HG02763 (cell line): Measurements from ENCODE around the gene MEPE.

Experiments
- ATAC-seq: cut with Tn5 transposase; IDR thresholded peaks from one replicate; pipeline ENCODE4 v1.9.1; 2021; ENCODE audit warnings: mild to moderate bottlenecking, moderate library complexity; ENCODE audit not compliant: unreplicated experiment

Gene MEPE

DNA sequence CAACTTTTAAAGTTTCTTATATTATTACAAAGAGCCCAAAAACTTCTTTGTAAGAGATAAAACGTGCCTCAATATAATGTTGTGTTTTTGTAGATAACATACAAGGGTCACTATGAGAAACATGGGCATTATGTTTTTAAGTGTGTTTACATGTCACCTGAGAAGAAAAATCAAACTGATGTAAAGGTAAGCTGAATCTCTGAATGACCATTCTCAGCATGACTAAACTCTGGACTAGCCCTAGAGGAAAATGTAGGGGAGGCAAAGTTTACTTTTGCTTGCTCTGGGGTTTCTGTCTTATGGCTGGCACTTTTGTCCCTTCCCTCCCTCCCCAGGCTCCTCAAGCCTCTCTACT lies 6.8 kb downstream of the MEPE start:
- ATAC-seq: no peak

DNA sequence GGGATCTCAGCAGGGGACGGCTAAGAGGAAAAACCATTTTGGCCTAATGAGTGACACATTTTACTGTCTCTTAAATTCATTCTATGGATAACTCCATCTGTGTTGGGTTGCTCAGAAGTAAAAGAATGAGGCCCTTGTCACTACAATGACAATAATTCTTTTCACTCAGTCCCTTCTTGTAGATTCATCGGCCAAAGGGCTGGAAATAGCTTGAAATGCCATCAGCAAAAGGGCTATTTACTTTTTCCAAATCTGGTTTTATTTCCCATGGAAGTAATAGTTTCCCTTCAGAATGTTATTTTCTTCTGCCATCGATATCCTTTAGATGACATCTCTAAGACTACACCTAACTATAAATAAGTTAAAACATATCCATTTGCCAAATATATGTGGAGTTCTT lies 7.4 kb downstream of the MEPE start:
- no peak for ATAC-seq

DNA sequence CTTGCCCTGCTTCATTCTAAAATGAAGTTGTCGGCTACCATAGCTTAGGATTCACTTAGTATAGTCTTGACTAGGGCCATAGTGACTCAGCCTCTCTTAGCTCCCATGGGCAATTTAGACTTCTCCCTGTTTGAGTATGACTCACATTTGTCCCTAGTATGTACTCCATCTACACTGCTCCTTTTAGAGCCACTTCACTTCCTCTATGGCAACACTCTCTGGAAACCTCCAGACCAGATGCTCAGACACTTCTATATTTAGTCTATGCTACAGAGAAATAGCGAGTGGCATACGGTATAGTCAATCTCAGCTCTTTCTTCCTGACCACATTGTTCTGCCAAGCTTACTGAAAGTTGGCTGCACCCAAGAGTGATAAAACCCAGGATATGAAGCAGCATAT lies 11.2 kb downstream of the MEPE start:
- ATAC-seq: no peak

DNA sequence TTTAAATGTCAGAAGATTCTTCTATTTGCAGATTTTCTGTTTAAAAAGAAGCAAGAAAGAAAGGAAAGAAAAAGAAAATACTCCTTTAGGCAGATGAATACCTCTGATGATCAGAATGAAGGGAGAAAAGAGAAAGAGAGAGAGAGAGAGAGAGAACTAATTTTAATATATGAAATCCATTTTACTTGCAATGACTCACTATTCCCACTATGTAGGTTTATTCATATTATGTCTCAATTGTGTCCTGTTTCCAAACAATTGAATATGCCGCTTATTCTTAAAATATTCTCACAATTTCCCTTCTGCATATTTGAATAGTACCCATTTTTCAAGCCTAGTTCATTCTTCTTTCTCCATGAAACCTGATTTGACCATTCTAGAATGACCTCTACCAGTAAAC lies 11.7 kb downstream of the MEPE start:
- no peak for ATAC-seq

DNA sequence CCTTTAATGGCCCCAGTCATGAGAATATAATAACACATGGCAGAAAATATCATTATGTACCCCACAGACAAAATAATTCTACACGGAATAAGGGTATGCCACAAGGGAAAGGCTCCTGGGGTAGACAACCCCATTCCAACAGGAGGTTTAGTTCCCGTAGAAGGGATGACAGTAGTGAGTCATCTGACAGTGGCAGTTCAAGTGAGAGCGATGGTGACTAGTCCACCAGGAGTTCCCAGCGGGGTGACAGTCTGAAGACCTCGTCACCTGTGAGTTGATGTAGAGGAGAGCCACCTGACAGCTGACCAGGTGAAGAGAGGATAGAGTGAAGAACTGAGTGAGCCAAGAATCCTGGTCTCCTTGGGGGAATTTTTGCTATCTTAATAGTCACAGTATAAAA lies 13.5 kb downstream of the MEPE start:
- ATAC-seq: no peak

DNA sequence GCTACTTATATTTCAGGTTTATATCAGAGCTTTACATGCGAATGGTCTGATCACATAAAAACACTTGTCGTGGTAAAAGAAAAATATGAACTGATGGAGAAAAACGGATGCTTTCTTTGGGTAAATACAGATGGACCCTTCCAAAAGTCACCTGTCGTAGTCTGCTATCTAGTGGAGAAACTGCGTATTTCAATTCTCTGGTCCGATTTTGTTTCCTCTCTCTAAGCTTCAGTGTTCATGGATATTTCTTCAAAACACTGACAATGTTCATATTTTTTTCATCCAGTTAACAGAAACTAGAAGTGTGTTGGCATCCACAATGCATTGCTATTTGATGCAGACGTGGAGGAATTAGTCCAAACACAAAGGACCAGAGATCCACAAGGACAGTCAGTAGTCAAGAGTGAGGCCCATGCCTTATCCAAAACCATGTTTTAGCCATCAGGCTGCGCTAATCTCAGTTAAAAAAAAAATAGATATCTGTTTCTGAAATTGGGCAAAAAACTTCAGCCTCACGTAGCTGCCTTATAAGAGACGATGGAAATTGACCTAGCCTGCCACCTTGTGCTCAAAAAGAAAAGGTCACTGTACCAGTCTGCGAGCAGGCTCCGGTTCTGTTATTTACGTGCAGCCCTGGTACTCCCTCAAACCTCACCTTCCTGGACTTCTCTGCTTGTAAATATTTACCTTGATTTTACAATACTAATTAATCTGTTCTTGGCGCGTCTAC lies 16.0 kb downstream of the MEPE start:
- peak; percentile 66 for ATAC-seq

DNA sequence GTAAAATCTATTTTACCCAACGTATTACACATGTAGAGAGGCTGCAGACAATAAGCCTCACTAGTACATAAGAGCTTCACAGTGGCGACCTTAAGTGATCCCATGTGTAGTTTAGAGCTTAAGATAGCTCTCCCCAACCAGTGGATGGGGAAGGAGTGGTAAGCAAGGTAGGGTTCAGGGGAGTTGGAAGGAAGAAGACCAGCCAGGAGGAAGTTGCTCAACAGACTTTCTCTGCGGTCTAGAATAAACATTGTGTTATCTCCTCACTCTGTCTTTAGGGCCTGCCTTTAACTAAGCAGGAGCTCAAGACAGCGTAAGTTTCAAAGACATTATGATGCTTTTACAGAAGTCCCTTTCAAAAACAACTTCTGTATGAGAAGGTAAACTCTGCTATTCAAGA lies 16.8 kb downstream of the MEPE start:
- no peak for ATAC-seq

DNA sequence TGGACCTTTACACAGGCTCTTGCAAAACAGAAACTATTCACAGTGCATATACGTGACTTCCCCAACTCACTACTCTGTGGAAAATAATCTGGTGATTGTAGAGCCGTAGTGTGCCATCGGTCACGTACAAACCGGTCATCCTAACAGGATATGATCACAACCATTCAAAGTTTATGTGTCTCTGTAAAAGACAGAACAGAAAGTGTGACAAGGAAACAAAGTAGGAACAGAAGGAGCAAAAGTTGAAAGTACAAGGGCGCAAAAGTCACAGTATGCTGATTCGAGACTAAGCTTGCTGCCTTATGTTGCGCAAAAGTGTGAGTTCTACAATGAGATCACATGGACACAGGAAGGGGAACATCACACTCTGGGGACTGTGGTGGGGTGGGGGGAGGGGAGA lies 18.6 kb downstream of the MEPE start:
- ATAC-seq: no peak

DNA sequence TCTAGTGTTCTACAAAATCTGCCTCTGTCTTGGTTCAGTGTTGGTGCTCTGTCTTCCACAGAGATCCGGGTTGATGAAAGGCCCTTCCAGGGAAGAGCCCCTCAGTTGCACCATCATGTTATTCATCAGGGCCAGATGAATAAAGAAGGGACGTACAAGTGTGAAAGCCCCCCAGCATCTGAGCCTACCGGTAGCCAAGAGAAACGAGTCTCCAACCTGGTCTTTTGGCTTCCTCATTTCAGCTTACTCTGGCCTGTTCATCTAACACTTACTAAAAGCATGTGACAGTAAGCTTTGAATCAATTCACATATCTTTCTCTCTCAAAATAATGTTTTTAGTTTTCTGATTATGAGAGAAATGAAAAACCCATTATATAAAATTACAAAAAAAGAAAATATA lies 19.2 kb downstream of the MEPE start:
- ATAC-seq: no peak

DNA sequence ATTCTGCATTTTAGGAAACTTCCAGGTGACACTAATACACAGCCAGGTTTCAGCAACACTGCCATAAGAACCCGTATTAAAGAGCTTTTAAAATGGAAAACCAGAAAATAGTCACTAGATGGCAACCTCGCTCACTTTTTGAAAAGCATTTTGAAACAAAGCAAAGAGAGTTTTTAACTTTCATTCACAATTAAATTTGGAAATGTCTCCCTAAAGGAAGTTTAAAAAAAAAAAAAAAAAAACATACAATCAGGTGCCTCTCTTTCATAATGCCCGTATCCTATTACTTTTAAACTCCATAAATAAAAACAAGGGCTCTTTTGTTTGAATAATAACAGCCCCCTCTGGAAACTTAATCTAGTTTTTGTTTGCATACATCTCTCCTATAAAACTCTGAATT lies 20.3 kb downstream of the MEPE start:
- no peak for ATAC-seq

DNA sequence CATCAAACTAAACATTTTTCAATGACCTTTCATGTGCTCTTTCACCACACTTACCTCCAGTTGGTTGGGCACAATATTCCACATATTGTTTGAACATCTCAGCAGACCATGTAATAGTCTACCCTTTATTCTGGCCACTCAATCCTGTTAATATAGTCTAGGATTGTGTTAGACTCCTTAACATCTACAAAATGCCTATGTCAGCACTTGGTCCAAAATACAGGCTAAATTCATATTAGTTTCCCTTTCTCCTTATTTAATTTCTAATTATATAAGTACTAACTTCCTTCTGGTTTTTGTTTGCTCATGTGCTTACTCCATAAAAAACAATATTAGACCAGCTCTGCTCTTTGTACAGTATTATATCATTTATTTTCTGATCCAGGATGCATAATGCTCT lies 21.1 kb downstream of the MEPE start:
- ATAC-seq: no peak

DNA sequence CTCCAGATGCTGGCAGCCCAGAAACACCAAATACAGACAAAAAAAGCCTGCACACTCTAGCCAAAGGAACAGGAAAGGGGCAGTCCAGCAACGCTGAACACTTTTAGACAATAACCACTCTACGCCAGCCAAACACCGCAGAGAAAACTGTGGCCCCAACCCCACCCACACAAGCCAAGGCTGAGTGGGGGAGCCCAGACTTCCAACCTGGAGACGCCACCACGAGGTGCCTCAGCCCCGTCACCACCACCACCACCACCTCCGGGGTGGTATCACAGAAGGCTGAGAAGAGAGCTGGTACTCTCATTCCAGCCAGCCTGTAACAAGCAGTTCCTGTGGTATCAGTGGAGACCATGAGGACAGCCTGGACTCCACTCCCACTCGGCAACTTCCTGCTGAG lies 22.8 kb downstream of the MEPE start:
- no peak for ATAC-seq

DNA sequence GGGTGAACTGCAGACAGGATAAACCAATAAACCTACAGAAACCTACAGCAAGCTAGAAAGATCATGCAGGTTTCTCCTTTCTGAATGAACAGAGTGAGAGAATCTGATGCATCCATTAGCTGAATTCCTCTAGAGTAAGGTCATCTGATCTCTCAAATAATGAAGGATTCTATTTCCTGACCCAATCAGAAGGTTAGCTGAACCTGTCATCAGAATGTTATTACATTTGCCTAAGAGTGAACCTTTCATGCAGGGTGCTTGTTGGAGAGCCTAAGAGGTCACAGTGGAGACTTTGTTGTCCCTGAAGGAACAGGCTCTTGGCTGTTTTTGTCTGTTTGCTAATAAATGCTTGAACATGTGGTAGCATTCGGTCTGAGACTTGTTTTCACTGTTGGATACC lies 24.0 kb downstream of the MEPE start:
- ATAC-seq: no peak

DNA sequence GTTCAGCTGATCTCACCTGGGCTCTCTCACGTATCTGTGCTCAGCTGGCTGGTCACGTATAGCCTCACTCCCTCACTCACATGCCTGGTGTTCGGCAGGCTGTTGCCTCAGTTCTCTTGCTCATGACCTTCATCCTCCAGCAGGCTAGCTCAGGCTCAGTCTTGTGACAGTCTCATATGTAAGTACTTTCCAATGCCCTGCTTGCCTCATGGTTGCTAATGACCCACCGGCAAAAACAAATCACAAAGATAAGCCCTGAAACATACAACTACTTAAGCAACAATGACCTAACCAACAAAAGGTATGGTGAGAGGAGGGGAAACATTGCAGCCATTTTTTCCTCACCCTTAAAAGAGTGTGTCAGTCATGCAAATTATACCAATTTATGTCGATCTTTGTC lies 25.0 kb downstream of the MEPE start:
- no peak for ATAC-seq

DNA sequence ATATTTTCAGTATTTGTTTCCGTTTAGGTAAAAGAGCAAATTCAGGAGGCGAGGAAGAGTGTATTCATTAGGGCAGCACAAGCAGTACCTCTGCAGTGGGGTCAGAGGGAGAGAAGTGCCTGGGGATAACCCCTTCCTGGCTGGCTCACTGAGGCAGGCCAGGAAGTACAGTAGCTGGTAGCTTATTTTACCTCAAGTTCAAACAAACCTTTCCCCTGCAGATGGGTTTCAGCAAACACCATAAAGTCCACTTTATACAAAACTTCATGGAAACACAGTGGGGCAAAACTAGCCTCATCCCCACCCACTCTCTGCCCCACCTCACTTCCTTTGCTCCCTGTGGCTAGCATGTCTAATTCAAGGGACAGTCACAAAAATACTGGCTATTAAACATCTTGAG lies 29.5 kb downstream of the MEPE start:
- ATAC-seq: no peak

DNA sequence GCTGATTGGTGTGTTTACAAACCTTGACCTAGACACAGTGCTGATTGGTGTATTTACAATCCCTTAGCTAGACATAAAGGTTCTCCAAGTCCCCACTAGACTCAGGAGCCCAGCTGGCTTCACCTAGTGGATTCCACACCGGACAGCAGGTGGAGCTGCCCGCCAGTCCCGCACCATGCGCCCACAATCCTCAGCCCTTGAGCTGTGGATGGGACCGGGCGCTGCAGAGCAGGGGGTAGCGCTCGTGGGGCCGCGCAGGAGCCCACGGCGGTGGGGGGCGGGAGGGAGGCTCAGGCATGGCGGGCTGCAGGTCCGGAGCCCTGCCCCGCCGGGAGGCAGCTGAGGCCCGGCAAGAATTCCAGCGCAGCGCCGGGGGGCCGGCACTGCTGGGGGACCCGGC lies 30.7 kb downstream of the MEPE start:
- ATAC-seq: no peak

DNA sequence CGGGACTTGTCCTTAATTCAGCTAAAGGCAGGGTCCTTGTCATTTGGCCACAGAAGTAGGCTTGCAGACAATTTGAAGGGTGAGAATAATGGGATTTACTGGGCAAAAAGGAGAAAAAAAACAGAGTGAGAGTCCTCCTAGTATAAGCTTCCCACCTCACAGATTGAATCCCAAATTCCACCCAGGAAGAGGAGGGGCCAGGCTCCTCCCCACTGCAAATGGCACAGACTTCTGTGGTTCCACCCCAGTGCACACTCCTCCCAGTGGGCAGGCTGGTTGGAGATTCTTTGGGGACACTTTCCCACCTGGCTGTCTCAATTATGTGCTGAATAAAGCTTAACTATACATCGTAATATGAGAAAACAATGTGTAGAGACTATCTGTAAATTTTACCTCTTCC lies 31.6 kb downstream of the MEPE start:
- ATAC-seq: no peak

DNA sequence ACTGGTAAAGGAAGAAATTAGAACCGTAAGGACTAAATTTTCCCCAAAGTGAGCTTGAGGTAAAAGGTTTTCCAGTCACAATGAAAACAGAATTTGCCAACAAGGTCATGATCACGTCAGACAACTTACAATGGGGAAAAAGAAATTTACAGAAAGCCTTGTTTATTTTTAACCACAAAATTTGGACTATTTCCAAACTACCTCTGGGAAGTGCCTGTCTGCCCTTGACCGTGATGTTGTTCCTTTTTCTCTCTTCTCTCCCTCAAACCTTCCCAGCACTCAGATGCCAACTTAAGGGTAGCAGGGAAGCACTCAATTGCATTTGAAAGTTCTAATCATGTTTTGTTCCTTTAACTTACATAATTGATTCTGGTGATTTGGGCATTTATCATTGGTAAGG lies 32.5 kb downstream of the MEPE start:
- no peak for ATAC-seq

DNA sequence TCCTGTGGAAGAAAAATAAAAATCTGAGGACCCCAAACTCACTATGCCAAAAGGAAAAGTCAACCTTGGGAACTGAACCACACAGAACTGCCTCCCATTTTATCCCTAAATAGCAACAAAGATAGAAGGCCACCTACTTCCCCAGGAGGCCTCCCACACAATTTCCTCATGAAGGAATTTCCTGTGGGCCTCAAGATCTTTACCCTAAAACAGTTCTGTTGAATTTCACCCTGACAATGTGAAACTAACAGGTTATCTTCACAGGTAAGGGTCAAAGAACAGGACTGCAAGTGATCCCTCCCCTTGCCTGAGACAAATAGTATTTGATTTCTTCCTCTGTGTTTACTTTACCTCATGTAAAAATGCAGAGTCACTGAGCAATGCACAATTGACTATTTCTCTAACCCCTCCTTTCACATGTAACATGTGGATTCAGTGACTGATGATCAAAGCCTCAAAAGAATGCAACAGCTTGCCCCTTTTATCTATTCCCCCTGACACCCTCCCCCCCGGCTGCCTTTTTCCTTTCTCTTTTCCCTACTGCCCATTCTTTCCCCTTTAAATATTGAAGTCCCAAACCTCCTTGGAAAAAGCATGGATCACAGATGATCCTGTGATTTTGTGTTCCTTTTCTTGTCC lies 33.3 kb downstream of the MEPE start:
- no peak for ATAC-seq

DNA sequence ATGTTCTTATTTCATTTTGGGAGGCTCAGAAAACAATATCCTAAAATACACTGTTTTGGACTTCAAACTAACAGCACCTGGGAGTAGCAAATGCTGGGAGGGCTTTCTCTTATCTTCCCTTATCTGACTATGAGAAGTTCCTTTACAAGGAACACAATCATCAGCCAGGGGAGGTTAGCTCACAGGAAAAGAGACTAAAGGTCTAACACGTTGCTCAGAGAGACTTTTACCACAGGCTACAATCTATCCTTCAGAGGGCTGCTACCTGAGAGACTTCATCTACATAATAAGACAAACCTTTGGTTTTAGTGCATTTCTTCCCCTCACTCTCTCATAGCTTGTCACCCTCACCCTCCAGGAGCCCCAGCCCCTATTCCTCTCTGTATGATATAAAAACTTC lies 35.8 kb downstream of the MEPE start:
- ATAC-seq: no peak

DNA sequence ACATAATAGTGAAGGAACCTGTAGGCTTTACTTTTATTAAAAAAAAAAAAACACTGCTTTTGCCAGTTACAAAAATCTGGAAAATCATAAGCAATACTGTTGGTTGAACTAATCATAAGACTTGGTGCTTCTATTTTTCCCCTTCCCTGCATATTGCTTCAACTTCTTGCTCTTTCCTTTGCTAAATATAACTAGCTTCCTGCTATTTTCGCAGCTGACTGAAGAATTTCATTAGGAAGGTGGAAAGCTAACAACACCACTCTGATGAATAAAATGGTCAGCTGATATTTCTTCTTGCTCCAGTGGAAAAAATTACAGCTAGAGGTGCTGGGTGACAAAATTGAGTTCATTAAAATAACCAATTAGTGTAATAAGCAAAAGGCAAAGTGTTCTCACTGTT lies 39.3 kb downstream of the MEPE start:
- no peak for ATAC-seq

DNA sequence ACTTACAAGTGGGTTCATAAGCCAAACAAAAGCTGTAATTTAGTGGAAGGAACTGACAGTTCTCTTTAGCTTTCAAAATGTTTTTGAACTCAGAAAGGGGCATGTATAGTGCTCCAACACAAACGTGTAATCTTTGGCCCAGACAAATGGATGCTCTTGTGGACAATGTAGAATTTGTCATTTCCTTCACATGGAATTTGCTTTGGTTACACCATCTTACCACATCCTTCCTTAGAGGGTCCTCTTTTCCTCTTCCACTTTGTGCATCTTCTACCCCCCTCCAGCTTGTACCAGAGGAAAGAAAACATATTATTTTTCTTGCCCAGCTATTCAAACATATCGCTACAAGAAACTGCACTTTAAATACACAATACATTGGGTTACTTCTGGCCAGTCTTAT lies 42.4 kb downstream of the MEPE start:
- ATAC-seq: no peak

DNA sequence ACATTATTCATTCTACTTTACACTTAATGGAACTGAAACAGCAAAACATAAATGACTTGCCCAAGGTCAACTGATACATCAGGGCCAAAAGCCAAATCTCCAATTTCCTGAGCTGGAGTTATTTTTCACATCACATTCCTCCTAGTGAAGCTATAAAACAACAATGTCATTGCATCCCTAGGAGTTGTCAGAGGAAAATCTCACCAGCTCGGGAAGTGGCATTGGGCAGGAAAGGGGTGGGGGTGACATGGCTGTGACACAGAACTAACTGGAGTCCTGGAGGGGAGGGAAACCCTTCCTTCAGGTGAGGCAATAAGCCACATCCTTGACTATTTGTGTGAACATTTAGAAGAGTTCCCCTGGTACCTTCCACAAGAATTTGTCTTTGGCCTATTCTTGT lies 47.3 kb downstream of the MEPE start:
- ATAC-seq: no peak
